Measurements from ENCODE around the gene DOCK7.
"Not testable (repeated sequence)": the region's sequence is repeated elsewhere in the genome, so short reads cannot be mapped to it uniquely, and the experiment has no call there.

DOCK7 gene

DNA sequence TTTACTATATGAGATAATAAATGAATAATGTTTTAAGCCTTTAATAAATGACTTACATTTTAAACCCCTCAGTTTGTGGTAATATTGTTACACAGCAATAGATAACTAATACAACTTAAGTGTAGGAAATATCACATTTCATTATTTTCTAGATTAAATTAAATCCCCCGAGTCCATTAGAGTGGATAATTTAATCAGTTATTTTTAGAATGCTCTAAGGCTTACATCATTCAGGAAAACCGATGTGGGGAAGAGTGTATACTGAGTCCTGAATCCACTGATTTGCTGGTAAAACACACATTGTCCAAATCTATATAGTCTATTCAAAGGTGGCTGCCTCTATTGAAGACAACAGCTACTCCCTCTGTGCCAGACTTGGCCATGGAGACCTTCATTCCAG, 35.7 kb upstream of the DOCK7 start:
- Histone ChIP-seq H3K27ac (ENCODE audit: low read depth, low read length) (no peak overlapping the region), H3K36me3 (ENCODE audit: control insufficient read depth in 1 of 2, insufficient read depth in 2 of 2, low read length in 2 of 2) (no peaks in the 10 kb centered on the region), H2BK120ac (ENCODE audit: insufficient read depth, low read length, poor library complexity) (no peak overlapping the region), H3K27me3 (ENCODE audit: insufficient read depth, low read length) (no peaks in the 10 kb centered on the region), H3K9ac (ENCODE audit: low read length) (no peak overlapping the region), H3K4me3 (ENCODE audit: low read depth, low read length) (no peak overlapping the region), H3K79me2 (ENCODE audit: control insufficient read depth, insufficient read depth, low read length, poor library complexity) (no peaks in the 10 kb centered on the region), H2AFZ (ENCODE audit: insufficient read depth, low read length, poor library complexity) (no peak overlapping the region), H2BK12ac (ENCODE audit: low read length) (no peak overlapping the region), H4K91ac (ENCODE audit: low read depth, low read length) (no peak overlapping the region), H4K8ac (ENCODE audit: low read depth, low read length) (no peak overlapping the region), H3K79me1 (ENCODE audit: low read length) (no peaks in the 10 kb centered on the region), H3K9me3 (ENCODE audit: insufficient read depth, low read depth, low read length) (no peaks in the 10 kb centered on the region), H2BK5ac (ENCODE audit: low read depth, low read length, poor library complexity) (no peak overlapping the region), H3K14ac (ENCODE audit: low read length) (no peak overlapping the region), H3K4me2 (ENCODE audit: low read length) (no peak overlapping the region), H3K23ac (ENCODE audit: low read length) (no peak overlapping the region), H3K4ac (ENCODE audit: low read depth, low read length) (no peak overlapping the region), H2AK5ac (ENCODE audit: low read length) (no peak overlapping the region), H4K12ac (ENCODE audit: low read depth, low read length) (no peak overlapping the region), H3K4me1 (ENCODE audit: control insufficient read depth in 1 of 2, insufficient read depth in 2 of 2, low read length in 2 of 2) (no peaks in the 10 kb centered on the region), H3K18ac (ENCODE audit: low read length) (no peak overlapping the region)
- no CpG with 5 or more reads among the region's 2 CpGs for WGBS (ENCODE audit: extremely low coverage, insufficient coverage, insufficient read length)
- DNase-seq = no peak

DNA sequence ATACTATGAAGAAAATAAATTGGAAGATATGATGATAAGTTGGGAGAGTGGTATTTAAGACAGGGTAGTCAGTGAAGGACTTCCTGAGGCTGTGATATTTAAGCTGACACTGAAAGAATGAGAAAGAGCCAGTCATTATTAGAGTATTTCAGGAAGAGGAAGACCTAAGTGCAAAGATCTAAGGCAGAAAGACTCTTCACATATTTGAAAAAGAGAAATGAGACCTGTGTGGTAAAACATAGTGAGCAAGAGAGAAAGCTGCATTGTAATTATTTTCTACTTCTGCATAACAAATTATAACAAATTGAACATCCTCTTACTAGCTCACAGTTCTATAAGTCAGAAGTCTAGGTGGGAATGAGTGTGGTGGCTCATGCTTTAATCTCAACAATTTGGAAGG, 34.6 kb upstream of the DOCK7 start:
- H2BK5ac ChIP-seq (ENCODE audit: low read depth, low read length, poor library complexity) = no peak overlapping the region
- no peak overlapping the region for H3K18ac ChIP-seq (ENCODE audit: low read length)
- no peak overlapping the region for H4K12ac ChIP-seq (ENCODE audit: low read depth, low read length)
- no peak overlapping the region for H2AK5ac ChIP-seq (ENCODE audit: low read length)
- H3K9ac ChIP-seq (ENCODE audit: low read length) = no peak overlapping the region
- H3K4me1 ChIP-seq (ENCODE audit: control insufficient read depth in 1 of 2, insufficient read depth in 2 of 2, low read length in 2 of 2) = no peaks in the 10 kb centered on the region
- H2BK12ac ChIP-seq (ENCODE audit: low read length) = no peak overlapping the region
- H3K4me3 ChIP-seq (ENCODE audit: low read depth, low read length) = no peak overlapping the region
- no peaks in the 10 kb centered on the region for H3K27me3 ChIP-seq (ENCODE audit: insufficient read depth, low read length)
- DNase-seq = peak in 1 of 2 donors; percentile 54
- no peak overlapping the region for H3K23ac ChIP-seq (ENCODE audit: low read length)
- no peak overlapping the region for H3K4ac ChIP-seq (ENCODE audit: low read depth, low read length)
- H4K8ac ChIP-seq (ENCODE audit: low read depth, low read length) = no peak overlapping the region
- no peaks in the 10 kb centered on the region for H3K79me1 ChIP-seq (ENCODE audit: low read length)
- no peak overlapping the region for H3K14ac ChIP-seq (ENCODE audit: low read length)
- no peaks in the 10 kb centered on the region for H3K9me3 ChIP-seq (ENCODE audit: insufficient read depth, low read depth, low read length)
- H3K36me3 ChIP-seq (ENCODE audit: control insufficient read depth in 1 of 2, insufficient read depth in 2 of 2, low read length in 2 of 2) = no peaks in the 10 kb centered on the region
- no peak overlapping the region for H3K4me2 ChIP-seq (ENCODE audit: low read length)
- no peak overlapping the region for H4K91ac ChIP-seq (ENCODE audit: low read depth, low read length)
- no peak overlapping the region for H2AFZ ChIP-seq (ENCODE audit: insufficient read depth, low read length, poor library complexity)
- H3K27ac ChIP-seq (ENCODE audit: low read depth, low read length) = no peak overlapping the region
- no peak overlapping the region for H2BK120ac ChIP-seq (ENCODE audit: insufficient read depth, low read length, poor library complexity)
- no peaks in the 10 kb centered on the region for H3K79me2 ChIP-seq (ENCODE audit: control insufficient read depth, insufficient read depth, low read length, poor library complexity)

- Histone ChIP-seq H3K79me1 (ENCODE audit: low read length) (no peaks in the 10 kb centered on the region), H2AK5ac (ENCODE audit: low read length) (no peak overlapping the region), H3K4ac (ENCODE audit: low read depth, low read length) (no peak overlapping the region), H3K18ac (ENCODE audit: low read length) (no peak overlapping the region), H3K9ac (ENCODE audit: low read length) (no peak overlapping the region), H3K27me3 (ENCODE audit: insufficient read depth, low read length) (no peaks in the 10 kb centered on the region), H3K79me2 (ENCODE audit: control insufficient read depth, insufficient read depth, low read length, poor library complexity) (no peaks in the 10 kb centered on the region), H3K36me3 (ENCODE audit: control insufficient read depth in 1 of 2, insufficient read depth in 2 of 2, low read length in 2 of 2) (no peaks in the 10 kb centered on the region), H4K12ac (ENCODE audit: low read depth, low read length) (no peak overlapping the region), H2BK120ac (ENCODE audit: insufficient read depth, low read length, poor library complexity) (no peak overlapping the region), H3K27ac (ENCODE audit: low read depth, low read length) (no peak overlapping the region), H2BK12ac (ENCODE audit: low read length) (no peak overlapping the region), H3K4me1 (ENCODE audit: control insufficient read depth in 1 of 2, insufficient read depth in 2 of 2, low read length in 2 of 2) (peaks cover 0 to 2% of the 10 kb centered on the region in 2 experiments), H3K23ac (ENCODE audit: low read length) (no peak overlapping the region), H3K4me3 (ENCODE audit: low read depth, low read length) (no peak overlapping the region), H3K9me3 (ENCODE audit: insufficient read depth, low read depth, low read length) (no peaks in the 10 kb centered on the region), H3K14ac (ENCODE audit: low read length) (no peak overlapping the region), H3K4me2 (ENCODE audit: low read length) (no peak overlapping the region), H4K8ac (ENCODE audit: low read depth, low read length) (no peak overlapping the region), H4K91ac (ENCODE audit: low read depth, low read length) (no peak overlapping the region), H2BK5ac (ENCODE audit: low read depth, low read length, poor library complexity) (no peak overlapping the region), H2AFZ (ENCODE audit: insufficient read depth, low read length, poor library complexity) (no peak overlapping the region)
- no CpG with 5 or more reads among the region's 4 CpGs for WGBS (ENCODE audit: extremely low coverage, insufficient coverage, insufficient read length)
- no peak for DNase-seq
Observed at GRCh38 chr1:62720946-62721554, 32.9 kb upstream of the DOCK7 start.

DNA sequence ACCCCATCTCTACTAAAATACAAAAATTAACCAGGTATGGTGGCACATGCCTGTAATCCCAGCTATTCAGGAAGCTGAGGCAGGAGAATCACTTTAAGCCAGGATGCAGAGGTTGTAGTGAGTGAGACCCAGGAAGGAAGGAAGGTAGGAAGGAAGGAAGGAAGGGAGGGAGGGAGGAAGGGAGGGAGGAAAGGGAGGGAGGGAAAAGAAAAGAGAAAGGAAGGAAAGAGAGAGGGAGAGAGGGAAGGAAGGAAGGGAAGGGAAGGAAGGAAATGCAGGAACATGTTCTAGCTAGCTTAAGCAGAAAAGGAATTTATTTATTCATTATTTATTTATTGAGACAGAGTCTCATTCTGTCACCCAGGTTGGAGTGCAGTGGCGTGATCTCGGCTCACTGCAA, 30.2 kb upstream of the DOCK7 start:
- H3K27me3 ChIP-seq (ENCODE audit: insufficient read depth, low read length); H3K9me3 ChIP-seq (ENCODE audit: insufficient read depth, low read depth, low read length); H3K79me2 ChIP-seq (ENCODE audit: control insufficient read depth, insufficient read depth, low read length, poor library complexity); H2AK5ac ChIP-seq (ENCODE audit: low read length); H3K4me1 ChIP-seq (ENCODE audit: control insufficient read depth in 1 of 2, insufficient read depth in 2 of 2, low read length in 2 of 2); H2BK5ac ChIP-seq (ENCODE audit: low read depth, low read length, poor library complexity); H3K23ac ChIP-seq (ENCODE audit: low read length); H3K4me2 ChIP-seq (ENCODE audit: low read length); H3K18ac ChIP-seq (ENCODE audit: low read length); H4K91ac ChIP-seq (ENCODE audit: low read depth, low read length); H2AFZ ChIP-seq (ENCODE audit: insufficient read depth, low read length, poor library complexity); H3K14ac ChIP-seq (ENCODE audit: low read length); H2BK12ac ChIP-seq (ENCODE audit: low read length); H4K8ac ChIP-seq (ENCODE audit: low read depth, low read length); DNase-seq; H3K4me3 ChIP-seq (ENCODE audit: low read depth, low read length); H3K9ac ChIP-seq (ENCODE audit: low read length); H2BK120ac ChIP-seq (ENCODE audit: insufficient read depth, low read length, poor library complexity); H3K79me1 ChIP-seq (ENCODE audit: low read length); H3K27ac ChIP-seq (ENCODE audit: low read depth, low read length); H3K4ac ChIP-seq (ENCODE audit: low read depth, low read length); H3K36me3 ChIP-seq (ENCODE audit: control insufficient read depth in 1 of 2, insufficient read depth in 2 of 2, low read length in 2 of 2); H4K12ac ChIP-seq (ENCODE audit: low read depth, low read length): not testable (repeated sequence)
- WGBS (ENCODE audit: extremely low coverage, insufficient coverage, insufficient read length) = no CpG with 5 or more reads among the region's 2 CpGs
